GM23248 (cell line): ENCODE measurements around the gene CDR2L. TPM values are rescaled to one million over a fixed set of nuclear protein-coding genes. Genes with fewer than 3 reads are reported as not detected.
A peak's percentile ranks its signal among the peaks of the same experiment; 100 is the strongest.

Experiments
- DNase-seq: peaks from one replicate; pipeline ENCODE4 v3.0.0-alpha.2; 2015
- H2AFZ ChIP-seq: fragments of 200-600 bp; sonication (generic); 2 replicates; pipeline ENCODE4 v1.6.1; 2016; ENCODE audit warnings: antibody characterized with exemption
- H3F3A ChIP-seq: fragments of 200-600 bp; sonication (generic); 2 replicates; pipeline ENCODE4 v1.6.1; 2016; ENCODE audit warnings: mild to moderate bottlenecking, antibody characterized with exemption, mixed run types; ENCODE audit not compliant: insufficient read depth
- H3K27ac ChIP-seq: fragments of 200-600 bp; sonication (generic); 2 replicates; pipeline ENCODE4 v1.5.1; 2016; ENCODE audit warnings: mild to moderate bottlenecking
- H3K27me3 ChIP-seq: fragments of 200-600 bp; sonication (generic); replicated peaks from 2 replicates; pipeline ENCODE4 v1.6.1; 2016; ENCODE audit warnings: mild to moderate bottlenecking; ENCODE audit not compliant: insufficient read depth
- H3K36me3 ChIP-seq: fragments of 200-600 bp; sonication (generic); 2 replicates; pipeline ENCODE4 v1.6.1; 2016; ENCODE audit warnings: low read depth, mild to moderate bottlenecking
- H3K4me1 ChIP-seq: fragments of 200-600 bp; sonication (generic); 2 replicates; pipeline ENCODE4 v1.6.1; 2016; ENCODE audit warnings: mild to moderate bottlenecking; ENCODE audit not compliant: insufficient read depth
- H3K4me2 ChIP-seq: fragments of 200-600 bp; sonication (generic); one replicate; pipeline ENCODE4 v1.6.1; 2016; ENCODE audit warnings: mild to moderate bottlenecking; ENCODE audit not compliant: unreplicated experiment
- H3K4me3 ChIP-seq: fragments of 200-600 bp; sonication (generic); 2 replicates; pipeline ENCODE4 v1.5.1; 2016; ENCODE audit warnings: mild to moderate bottlenecking
- H3K79me2 ChIP-seq: fragments of 200-600 bp; sonication (generic); 2 replicates; pipeline ENCODE4 v1.6.1; 2016; ENCODE audit warnings: mild to moderate bottlenecking; ENCODE audit not compliant: insufficient read depth
- H3K9ac ChIP-seq: fragments of 200-600 bp; sonication (generic); 2 replicates; pipeline ENCODE4 v1.6.1; 2016; ENCODE audit warnings: mild to moderate bottlenecking
- H3K9me2 ChIP-seq: fragments of 200-600 bp; sonication (generic); 2 replicates; pipeline ENCODE4 v1.6.1; 2016; ENCODE audit warnings: mixed run types, mild to moderate bottlenecking, moderate library complexity; ENCODE audit not compliant: insufficient read depth
- H3K9me3 ChIP-seq: fragments of 200-600 bp; sonication (generic); one replicate; pipeline ENCODE4 v1.6.1; 2017; ENCODE audit warnings: low read depth
- H4K20me1 ChIP-seq: fragments of 200-600 bp; sonication (generic); 2 replicates; pipeline ENCODE4 v1.6.0; 2016; ENCODE audit not compliant: insufficient read depth
- EZH2 ChIP-seq: fragments of 200-600 bp; sonication (generic); IDR thresholded peaks from 2 replicates; pipeline ENCODE4 v1.6.1; 2018; ENCODE audit warnings: antibody characterized with exemption, mild to moderate bottlenecking; ENCODE audit not compliant: insufficient read depth, poor library complexity, severe bottlenecking
- EZH2phosphoT487 ChIP-seq: fragments of 200-600 bp; sonication (generic); IDR thresholded peaks from 2 replicates; pipeline ENCODE4 v1.6.1; 2018; ENCODE audit warnings: antibody characterized with exemption, moderate library complexity, mild to moderate bottlenecking, low read depth; ENCODE audit not compliant: insufficient read depth
- WGBS, 2 experiments: methylation state at CpG; one replicate each; pipeline ENCODE4 v1.1.6; 2015 to 2017; ENCODE audit warnings: low lambda C conversion rate in 2 of 2, low coverage in 1 of 2; ENCODE audit errors: missing lambda C conversion rate in 2 of 2; 5-methylcytosine and 5-hydroxymethylcytosine counted together
- in situ Hi-C: fragments of 300-500 bp; cut with MboI; formaldehyde crosslinking; loops from 2 replicates; pipeline ENCODE4 v1.15.0; 2020
- polyA plus RNA-seq: library from polyadenylated mRNA; unstranded; fragments of >200 nt; fragmentation: Nextera tagmentation; extraction: Ambion mirVana; gene quantifications from 2 replicates; pipeline ENCODE4 v1.2.1, GENCODE V29; 2016
- total RNA-seq: library from RNA; depleted of rRNA; stranded (reverse); fragments of >200 nt; shearing (Covaris generic); gene quantifications from 2 replicates; pipeline ENCODE4 v1.2.3, GENCODE V29; 2014

Gene CDR2L
- total and polyA plus RNA-seq, 2 experiments from 2014 or later, result 18.0 to 23.9 TPM

GRCh38 chr17:74995847-74996246, 8.4 kb downstream of the CDR2L start:
- Histone ChIP-seq H3K4me3 (no peak overlapping the region), H4K20me1 (peaks cover 3% of the 10 kb centered on the region; the same call in 1 of the 2 replicates), H3F3A (peaks cover 37% of the 10 kb centered on the region), H3K9ac (no peak overlapping the region), H2AFZ (no peak overlapping the region), H3K9me3 (no peaks in the 10 kb centered on the region), H3K9me2 (no peaks in the 10 kb centered on the region), H3K79me2 (peaks cover 81% of the 10 kb centered on the region), H3K4me2 (no peak overlapping the region), H3K36me3 (0 out of 2 replicates have a peak, but pooled peaks cover 3% of the 10 kb centered on the region), H3K27me3 (no peaks in the 10 kb centered on the region), H3K27ac (peak overlapping the region; percentile 65; the same call in 1 of the 2 replicates), H3K4me1 (peaks cover 32% of the 10 kb centered on the region)
- no peak for TF ChIP-seq EZH2phosphoT487
- no peak for TF ChIP-seq EZH2
- in situ Hi-C loops, result no loop called here
- WGBS, 2 experiments, result 60 to 66% methylated on average over 5 of the region's 5 CpGs
- peak; percentile 24 for DNase-seq

- in situ Hi-C loops, result no loop called here
- Histone ChIP-seq H2AFZ (no peak overlapping the region), H3K27ac (no peak overlapping the region), H3K36me3 (peaks cover 3% of the 10 kb centered on the region; the same call in 1 of the 2 replicates), H4K20me1 (peaks cover 3% of the 10 kb centered on the region; the same call in 1 of the 2 replicates), H3K27me3 (no peaks in the 10 kb centered on the region), H3F3A (peaks cover 23% of the 10 kb centered on the region), H3K4me2 (no peak overlapping the region), H3K9me3 (no peaks in the 10 kb centered on the region), H3K9me2 (no peaks in the 10 kb centered on the region), H3K79me2 (peaks cover 52% of the 10 kb centered on the region), H3K4me3 (no peak overlapping the region), H3K4me1 (peaks cover 24% of the 10 kb centered on the region), H3K9ac (no peak overlapping the region)
- 88 to 96% methylated on average over 6 of the region's 6 CpGs for WGBS, 2 experiments
- DNase-seq, result no peak
- TF ChIP-seq EZH2phosphoT487 (no peak), EZH2 (no peak)
Observed at GRCh38 chr17:74998783-74999182, 11.4 kb downstream of the CDR2L start.

- Histone ChIP-seq H3K27me3 (no peaks in the 10 kb centered on the region), H3K9me2 (no peaks in the 10 kb centered on the region), H3K79me2 (peaks cover 50% of the 10 kb centered on the region), H2AFZ (no peak overlapping the region), H3K27ac (no peak overlapping the region), H3K9ac (no peak overlapping the region), H3K4me1 (peaks cover 17% of the 10 kb centered on the region), H3K4me3 (no peak overlapping the region), H3K36me3 (peaks cover 3% of the 10 kb centered on the region; the same call in 1 of the 2 replicates), H3K9me3 (no peaks in the 10 kb centered on the region), H3K4me2 (no peak overlapping the region), H4K20me1 (peaks cover 3% of the 10 kb centered on the region; the same call in 1 of the 2 replicates), H3F3A (peaks cover 15% of the 10 kb centered on the region)
- in situ Hi-C loops, result no loop called here
- 59 to 63% methylated on average over 4 of the region's 4 CpGs for WGBS, 2 experiments
- no peak for DNase-seq
- TF ChIP-seq EZH2phosphoT487 (no peak), EZH2 (no peak)
Observed at GRCh38 chr17:74999523-74999922, 12.1 kb downstream of the CDR2L start.

GRCh38 chr17:75001915-75002843, 14.7 kb downstream of the CDR2L start:
- WGBS, 2 experiments, result 94 to 95% methylated on average over 15 of the region's 15 CpGs
- Histone ChIP-seq H3K27me3 (no peaks in the 10 kb centered on the region), H3K4me2 (no peak overlapping the region), H3K9ac (no peak overlapping the region), H3K4me3 (no peak overlapping the region), H3K9me2 (no peaks in the 10 kb centered on the region), H3K4me1 (no peaks in the 10 kb centered on the region), H3K9me3 (no peaks in the 10 kb centered on the region), H3K79me2 (peaks cover 27% of the 10 kb centered on the region), H3K27ac (no peak overlapping the region), H2AFZ (no peak overlapping the region), H3F3A (no peaks in the 10 kb centered on the region), H3K36me3 (peaks cover 3% of the 10 kb centered on the region; the same call in 1 of the 2 replicates), H4K20me1 (peaks cover 3% of the 10 kb centered on the region; the same call in 1 of the 2 replicates)
- no peak for DNase-seq
- TF ChIP-seq EZH2phosphoT487 (no peak), EZH2 (no peak)
- in situ Hi-C loops, result no loop called here
